HepG2 (cell line): Measurements from ENCODE around the gene LHPP. TPM values are rescaled to one million over a fixed set of nuclear protein-coding genes. Genes with fewer than 3 reads are reported as not detected.
A peak's percentile ranks its signal among the peaks of the same experiment; 100 is the strongest.

ENCODE experiments used
- ATAC-seq: fragments of 200-7000 bp; cut with Tn5 transposase; 3 replicates; pipeline ENCODE4 v1.9.1; 2020; ENCODE audit warnings: mild to moderate bottlenecking, moderate library complexity
- BruUV-seq: library from RNA; stranded (reverse); fragments of 400-500 nt; replicated peaks from 2 replicates; lab custom pipeline; 2021; lab: Mats Ljungman, UMichigan
- CTCF ChIA-PET: fragments of 300-600 bp; formaldehyde crosslinking; extraction: SDS; loops from one replicate; lab custom pipeline; 2021; ENCODE audit warnings: low total read pairs, inconsistent platforms, low intra/inter-chr PET ratio; lab: Yijun Ruan, JAX
- POLR2A ChIA-PET: fragments of 350-600 bp; sonication (Branson Sonifier 250); formaldehyde crosslinking; loops from one replicate; lab custom pipeline; 2020; ENCODE audit warnings: antibody characterized with exemption, inconsistent platforms; lab: Yijun Ruan, JAX
- DNase-seq: peaks from one replicate; pipeline ENCODE4 v3.0.0-alpha.2; 2015; ENCODE audit warnings: low spot score
- FAIRE-seq: peaks from 3 replicates; lab custom pipeline; 2011; peaks lifted over from hg19 to GRCh38; lab: Jason Lieb, UNC
- H2AFZ ChIP-seq: one replicate; pipeline ENCODE4 v1.6.1; 2011; ENCODE audit warnings: low read length, inconsistent platforms
- H3K27ac ChIP-seq: fragments of 300-600 bp; 3 replicates; pipeline ENCODE4 v1.8.0; 2011; ENCODE audit warnings: mixed run types, mild to moderate bottlenecking, mixed read lengths, low read length, inconsistent platforms; ENCODE audit not compliant: insufficient read depth; ENCODE audit errors: extremely low read length
- H3K27me3 ChIP-seq, 2 experiments: fragments of 200-600 bp in 1 of 2; 2 replicates in 1 of 2; 3 replicates in 1 of 2; pipeline versions ENCODE4 v1.6.0 to v1.8.0; 2011; ENCODE audit warnings: low read length in 2 of 2, mild to moderate bottlenecking in 2 of 2, moderate library complexity in 2 of 2, inconsistent platforms in 1 of 2; ENCODE audit not compliant: insufficient read depth in 2 of 2, control insufficient read depth in 1 of 2
- H3K36me3 ChIP-seq, 2 experiments: fragments of 200-600 bp in 1 of 2; replicated peaks in 1 of 2; 2 replicates in 1 of 2; 3 replicates in 1 of 2; pipeline versions ENCODE4 v1.5.1 to v1.8.0; 2011; ENCODE audit warnings: low read length in 2 of 2, inconsistent platforms in 1 of 2; ENCODE audit not compliant: insufficient read depth in 2 of 2, control insufficient read depth in 1 of 2
- H3K4me1 ChIP-seq: 2 replicates; pipeline ENCODE4 v1.5.1; 2012; ENCODE audit warnings: low read length, inconsistent platforms; ENCODE audit not compliant: insufficient read depth
- H3K4me2 ChIP-seq: 2 replicates; pipeline ENCODE4 v1.6.0; 2011; ENCODE audit warnings: low read depth, low read length, inconsistent platforms
- H3K4me3 ChIP-seq, 3 experiments: fragments of 200-600 bp in 1 of 3; sonication (generic), shearing (Covaris generic) in 1 of 3; replicated peaks in 1 of 3; 2 replicates each; pipeline ENCODE4 v1.5.1; 2011 to 2016; ENCODE audit warnings: low read length in 3 of 3, inconsistent platforms in 2 of 3, low read depth in 2 of 3, mild to moderate bottlenecking in 2 of 3, control low read depth in 1 of 3, mixed read lengths in 1 of 3; ENCODE audit not compliant: insufficient read depth in 1 of 3
- H3K79me2 ChIP-seq: one replicate; pipeline ENCODE4 v1.6.1; 2011; ENCODE audit warnings: low read length, inconsistent platforms; ENCODE audit not compliant: insufficient read depth
- H3K9ac ChIP-seq: 2 replicates; pipeline ENCODE4 v1.6.0; 2011; ENCODE audit warnings: mild to moderate bottlenecking, low read depth, low read length, inconsistent platforms; ENCODE audit not compliant: insufficient read depth
- H3K9me3 ChIP-seq: 2 replicates; pipeline ENCODE4 v1.5.1; 2012; ENCODE audit warnings: mild to moderate bottlenecking, low read length
- H4K20me1 ChIP-seq: 2 replicates; pipeline ENCODE4 v1.6.0; 2011; ENCODE audit warnings: inconsistent platforms, mild to moderate bottlenecking, low read length, moderate library complexity; ENCODE audit not compliant: insufficient read depth
- ARNT ChIP-seq: fragments of 450-650 bp; IDR thresholded peaks from 2 replicates; pipeline ENCODE4 v1.6.1; 2017
- CTCF ChIP-seq: sonication (generic); formaldehyde crosslinking; IDR thresholded peaks from 2 replicates; pipeline ENCODE4 v1.5.0; 2020; ENCODE audit warnings: mild to moderate bottlenecking, missing genetic modification reagents, moderate library complexity
- FOXA1 ChIP-seq, 2 experiments: fragments of 450-650 bp in 1 of 2; sonication (generic) in 1 of 2; formaldehyde crosslinking in 1 of 2; IDR thresholded peaks; 2 replicates each; pipeline versions ENCODE4 v1.4.0 to v1.6.1; 2016 to 2020; ENCODE audit warnings: missing genetic modification reagents in 1 of 2
- SMC3 ChIP-seq: IDR thresholded peaks from 2 replicates; pipeline ENCODE4 v1.6.1; 2011; ENCODE audit warnings: low read length, improper control_type of control experiment
- STAG1 ChIP-seq: sonication (generic); formaldehyde crosslinking; IDR thresholded peaks from 2 replicates; pipeline ENCODE4 v1.4.0; 2020; ENCODE audit warnings: missing genetic modification reagents
- TEAD3 ChIP-seq: optimal IDR thresholded peaks from 2 replicates; pipeline ENCODE3; 2016; ENCODE audit warnings: borderline replicate concordance
- ZNF564 ChIP-seq: sonication (generic); formaldehyde crosslinking; IDR thresholded peaks from 2 replicates; pipeline ENCODE4 v1.8.1; 2023; ENCODE audit warnings: mild to moderate bottlenecking, missing genetic modification reagents
- whole genome bisulfite sequencing: methylation state at CpG from one replicate; pipeline ENCODE4 v1.1.6; 2017; ENCODE audit warnings: low lambda C conversion rate; 5-methylcytosine and 5-hydroxymethylcytosine counted together
- in situ Hi-C: cut with HindIII; loops from 2 replicates; pipeline ENCODE4 v1.10.0; 2017; ENCODE audit warnings: low pct_unique_long_range_greater_than_20kb; ENCODE audit not compliant: extremely low pct_ligation_motif_present
- intact Hi-C: fragments of 100-400 bp; cut with micrococcal nuclease; formaldehyde crosslinking; loops from one replicate; pipeline ENCODE4 v1.10.0; 2022; ENCODE audit not compliant: unreplicated experiment
- polyA plus RNA-seq, 8 experiments: library from polyadenylated mRNA; depleted of rRNA in 3 of 8; stranded (reverse) in 7 of 8; unstranded in 1 of 8; fragments of >200 nt; fragmentation: Illumina TruSeq in 4 of 8; extraction: Trizol in 4 of 8; gene quantifications; 2 replicates each; pipeline versions ENCODE4 v1.2.1 to v1.2.3, GENCODE V29; 2011 to 2016; ENCODE audit warnings: low read depth in 4 of 8, missing spikeins in 1 of 8, mixed read lengths in 1 of 8; ENCODE audit not compliant: insufficient read depth in 1 of 8
- total RNA-seq, 5 experiments: library from RNA; depleted of rRNA; stranded (reverse); fragments of >200 nt; fragmentation: Illumina TruSeq; extraction: Trizol; gene quantifications; 2 replicates each; pipeline ENCODE4 v1.2.3, GENCODE V29; 2016; ENCODE audit warnings: low read depth in 1 of 5

The LHPP gene
- total and polyA plus RNA-seq, 2 of the 13 experiments (the other 11 are each of a cell fraction or from before 2014, with no cell fraction given): 5.2 to 13.1 TPM

DNA sequence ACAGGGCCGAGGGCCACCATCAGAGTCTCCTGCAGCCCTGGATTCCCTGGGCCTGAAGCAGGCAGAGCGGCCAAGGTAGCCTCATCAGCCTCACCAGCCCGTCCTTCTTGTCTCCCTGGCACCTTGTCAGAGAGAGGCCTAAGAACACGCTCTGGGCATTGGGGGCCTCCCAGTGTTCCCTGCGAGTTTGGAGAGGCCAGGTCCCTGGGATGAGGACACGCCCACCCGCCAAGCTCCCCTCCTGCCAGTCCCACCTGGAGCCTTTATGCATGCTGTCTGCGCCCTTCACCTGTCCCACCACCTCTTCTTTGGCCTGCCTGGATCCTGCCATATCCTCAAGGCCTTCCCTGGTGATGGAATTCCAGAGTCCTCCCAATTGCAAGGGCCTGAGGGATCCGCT lies 69.2 kb downstream of the LHPP start:
- 70% methylated on average over 2 of the region's 9 CpGs for WGBS
- ChIA-PET POLR2A (interaction anchor here (1.0 kb wide), 1 partner anchor 271 kb away, joined by 3 read pairs; the partner anchor contains the start of gene ABRAXAS2), CTCF (interaction anchor here (0.6 to 3.4 kb wide), 3 partner anchors 35 to 530 kb away, joined by 3 to 19 read pairs (median 3); no protein-coding TSS in a partner anchor)
- no peak for TF ChIP-seq ARNT
- Histone ChIP-seq H3K4me3 (no peak overlapping the region), H3K9me3 (no peaks in the 10 kb centered on the region), H2AFZ (no peak overlapping the region), H3K4me1 (peaks cover 40% of the 10 kb centered on the region), H3K27me3 (no peaks in the 10 kb centered on the region), H3K4me2 (peak overlapping the region; percentile 57; the same call in 1 of the 2 replicates), H3K79me2 (no peaks in the 10 kb centered on the region), H3K36me3 (no peaks in the 10 kb centered on the region), H4K20me1 (no peaks in the 10 kb centered on the region), H3K27ac (no peak overlapping the region), H3K9ac (no peak overlapping the region)
- DNase-seq (no peak), FAIRE-seq (no peak), ATAC-seq (no peak)
- in situ Hi-C loops: no loop called here
- intact Hi-C loops: loop anchor here (2.0 kb wide), 2 partner anchors 34 to 214 kb away; partner anchors contain the start of gene FAM53B
- BruUV-seq: no TSS peak

DNA sequence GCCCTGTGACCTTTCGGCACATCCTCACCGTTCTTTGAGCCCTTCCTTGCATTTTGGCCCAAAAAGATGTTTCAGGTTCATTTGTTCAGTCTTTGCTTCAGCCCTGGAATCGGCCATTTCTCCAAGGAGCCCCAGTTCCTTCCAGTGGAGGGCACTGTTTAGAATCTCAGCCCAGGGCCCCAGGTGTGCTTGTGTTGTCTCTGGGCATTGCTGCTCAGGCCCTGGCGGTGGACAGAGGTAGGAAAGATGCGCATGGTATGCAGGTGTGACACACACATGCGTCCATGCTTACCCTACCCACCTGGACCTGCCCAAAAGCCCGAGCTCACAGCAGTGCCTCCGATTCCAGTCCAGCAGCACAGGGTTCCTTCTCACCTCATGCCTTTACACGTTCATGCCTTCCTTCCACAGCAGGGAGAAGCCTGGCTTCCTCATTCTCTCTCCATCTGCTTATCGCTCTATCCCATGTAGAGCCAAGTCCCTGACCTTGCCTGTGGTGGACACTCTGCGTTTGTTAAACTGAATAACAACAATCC lies 70.6 kb downstream of the LHPP start:
- Histone ChIP-seq H2AFZ (no peak overlapping the region), H3K27ac (no peak overlapping the region), H3K9ac (no peak overlapping the region), H3K79me2 (no peaks in the 10 kb centered on the region), H3K4me3 (no peak overlapping the region)
- BruUV-seq: no TSS peak
- in situ Hi-C loops: no loop called here
- peak; percentile 56 for FAIRE-seq
- POLR2A ChIA-PET: no interaction called here
- TF ChIP-seq SMC3 (no peak), TEAD3 (CRISPR knock-in tag) (peak; percentile 56), STAG1 (peak; percentile 35; the same call in 1 of the 2 replicates), CTCF (CRISPR knock-in tag) (peak; percentile 49), FOXA1 (IDR thresholded peaks at IDR 0.05) (no peak), FOXA1 (CRISPR knock-in tag; IDR thresholded peaks at IDR 0.05) (0 out of 2 replicates have a peak, but pooled peaks have one; percentile 7), ZNF564 (CRISPR knock-in tag) (no peak)
- TF ChIP-seq, all 625 proteins: peak for 4
- Histone ChIP-seq H4K20me1 (no peaks in the 10 kb centered on the region), H3K27me3 (no peaks in the 10 kb centered on the region), H3K36me3 (no peaks in the 10 kb centered on the region), H3K9me3 (no peaks in the 10 kb centered on the region), H3K4me1 (peaks cover 32% of the 10 kb centered on the region), H3K4me2 (no peak overlapping the region)
- ATAC-seq: peak; percentile 45
- WGBS: 43% methylated on average over 11 of the region's 11 CpGs
- intact Hi-C loops: no loop called here
- CTCF ChIA-PET: interaction anchor here (0.8 to 3.4 kb wide), 2 partner anchors 34 to 213 kb away, joined by 3 to 19 read pairs; no protein-coding TSS in a partner anchor
- peak; percentile 39 for DNase-seq
